Activated CD4-positive, alpha-beta T cell treated with anti-CD3 and anti-CD28 coated beads for 36 hours (primary cell): Measurements from ENCODE around the gene DAPK3. TPM values are rescaled to one million over a fixed set of nuclear protein-coding genes. Genes with fewer than 3 reads are reported as not detected.
"Not testable (repeated sequence)": the region's sequence is repeated elsewhere in the genome, so short reads cannot be mapped to it uniquely, and the experiment has no call there.

Experiments used
- ATAC-seq: fragments of 200-7000 bp; cut with Tn5 transposase; one replicate; pipeline ENCODE4 v1.10.0; 2021; ENCODE audit warnings: mild to moderate bottlenecking, moderate library complexity
- CTCF ChIA-PET: fragments of 350-600 bp; sonication (Branson Sonifier 250); formaldehyde crosslinking; loops from one replicate; lab custom pipeline; 2021; ENCODE audit warnings: antibody characterized with exemption; lab: Charles Lee
- POLR2A ChIA-PET: fragments of 350-600 bp; sonication (Branson Sonifier 250); formaldehyde crosslinking; loops from one replicate; lab custom pipeline; 2021; ENCODE audit warnings: antibody characterized with exemption, inconsistent platforms; lab: Charles Lee
- DNase-seq: peaks from one replicate; pipeline ENCODE4 v3.0.0-alpha.2; 2020
- H3K27ac Mint-ChIP-seq: one replicate; pipeline ENCODE4 v1.8.0; 2021; ENCODE audit warnings: mixed read lengths
- H3K27me3 Mint-ChIP-seq: one replicate; pipeline ENCODE4 v1.8.0; 2021; ENCODE audit warnings: mixed read lengths
- H3K36me3 Mint-ChIP-seq: one replicate; pipeline ENCODE4 v1.8.0; 2021; ENCODE audit warnings: low read depth, mixed read lengths
- H3K4me1 Mint-ChIP-seq: one replicate; pipeline ENCODE4 v1.8.0; 2021; ENCODE audit warnings: mixed read lengths
- H3K4me3 Mint-ChIP-seq: one replicate; pipeline ENCODE4 v1.8.0; 2021; ENCODE audit warnings: mild to moderate bottlenecking, moderate library complexity, mixed read lengths
- H3K9me3 Mint-ChIP-seq: one replicate; pipeline ENCODE4 v1.8.0; 2021; ENCODE audit warnings: low read depth, mixed read lengths
- intact Hi-C, 2 experiments: fragments of 100-400 bp; cut with DNase I in 1 of 2; cut with micrococcal nuclease in 1 of 2; formaldehyde crosslinking; loops; one replicate each; pipeline versions ENCODE4 v1.14.2 to v1.15.1; 2022 to 2024; cut with DNase I, micrococcal nuclease
- total RNA-seq, 2 experiments: library from RNA; stranded (reverse); gene quantifications; one replicate each; pipeline ENCODE4 v1.2.3, GENCODE V29; 2021

DAPK3 gene
- total RNA-seq, 2 experiments from 2014 or later: 26.7 to 27.6 TPM

DNA sequence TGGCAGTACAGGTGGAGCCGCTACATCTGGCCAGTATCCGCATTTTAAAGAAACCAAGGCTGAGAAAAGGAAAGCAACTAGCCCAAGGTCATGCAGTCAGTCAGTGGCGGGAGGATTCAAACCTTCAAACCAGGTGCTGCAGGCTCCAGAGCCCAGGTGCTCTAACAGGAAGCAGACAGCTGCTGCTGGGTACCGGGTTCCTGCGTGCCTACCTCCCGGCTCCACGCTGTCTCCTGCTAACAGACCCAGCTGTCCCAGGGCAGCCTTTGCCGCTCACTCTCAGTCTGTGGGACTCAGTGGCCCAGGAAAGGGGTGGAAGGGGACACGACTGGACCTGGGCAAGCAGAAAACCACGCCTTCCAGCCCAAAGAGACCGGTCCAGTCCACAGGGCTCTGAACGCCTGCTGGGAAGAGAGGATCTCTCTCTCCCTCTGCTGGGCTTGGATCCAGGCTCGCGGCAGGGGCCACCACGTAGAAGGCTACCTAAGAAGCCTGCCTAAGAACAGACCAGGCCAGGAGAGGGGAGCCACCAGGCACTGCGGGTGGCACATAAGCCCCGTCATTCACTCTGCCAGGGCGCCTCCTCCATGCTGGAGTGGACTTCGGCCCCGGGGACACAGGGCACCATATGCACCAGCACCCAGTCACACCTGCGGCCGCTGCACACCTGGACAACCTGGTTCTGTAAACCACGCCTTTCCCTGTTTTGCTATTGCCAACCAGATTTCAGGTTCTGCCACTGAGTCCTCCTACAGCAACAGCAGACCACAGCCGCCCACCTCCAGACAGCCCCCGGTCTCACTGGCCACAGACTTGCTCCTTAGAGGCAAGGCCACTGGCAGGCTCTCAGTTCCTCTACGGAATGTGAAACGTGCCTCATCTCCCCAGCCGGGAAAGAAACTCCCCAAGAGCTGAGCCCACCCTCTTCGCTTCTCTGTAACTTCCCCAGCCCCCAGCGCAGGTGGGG, 4.6 kb downstream of the DAPK3 start:
- H3K27ac Mint-ChIP-seq: no peak overlapping the region
- POLR2A ChIA-PET: interaction anchor here (0.6 kb wide), 1 partner anchor 145 kb away, joined by 3 read pairs; no protein-coding TSS in a partner anchor

DNA sequence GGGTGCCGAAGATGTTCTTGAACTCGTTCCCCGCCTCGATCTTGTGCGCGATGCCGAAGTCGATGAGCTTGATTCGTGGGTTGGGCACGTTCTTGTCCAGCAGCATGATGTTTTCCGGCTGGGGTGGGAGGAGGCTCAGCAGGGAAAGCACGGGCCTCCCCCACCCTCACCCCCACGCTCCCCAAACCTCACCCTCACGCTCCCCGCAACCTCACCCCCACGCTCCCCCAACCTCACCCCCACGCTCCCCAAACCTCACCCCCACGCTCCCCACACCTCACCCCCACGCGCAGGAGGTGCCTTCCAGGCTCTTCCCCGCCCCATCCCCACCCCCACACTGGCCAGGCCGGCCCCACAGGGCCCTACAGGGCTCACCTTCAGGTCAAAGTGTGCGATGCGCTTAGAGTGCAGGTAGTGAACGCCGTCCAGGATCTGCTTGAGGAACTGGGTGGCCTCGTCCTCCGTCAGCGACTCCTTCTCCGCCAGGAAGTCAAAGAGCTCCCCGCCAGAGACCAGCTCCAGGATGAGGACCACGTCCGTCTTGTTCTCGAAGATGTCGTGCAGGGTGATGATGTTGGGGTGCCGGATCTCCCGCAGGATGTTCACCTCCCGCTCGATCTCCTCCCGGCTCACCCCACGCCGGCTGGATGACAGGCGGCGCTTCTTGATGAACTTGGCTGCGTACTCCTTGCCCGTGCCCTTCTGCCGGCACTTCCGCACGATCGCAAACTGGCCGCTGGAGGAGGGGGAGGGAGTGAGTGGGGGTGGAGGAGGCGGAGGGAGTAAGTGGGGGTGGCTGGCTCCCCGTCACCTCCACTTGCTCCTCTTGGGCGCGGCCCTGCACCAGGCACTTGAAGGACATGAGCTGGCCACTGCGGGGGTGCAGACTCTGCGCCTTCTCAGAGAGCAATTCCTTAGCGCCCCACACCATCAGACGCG, 6.4 kb downstream of the DAPK3 start:
- Mint-ChIP-seq H3K4me3 (no peak overlapping the region), H3K9me3 (no peaks in the 10 kb centered on the region), H3K27me3 (no peaks in the 10 kb centered on the region), H3K4me1 (peaks cover 8% of the 10 kb centered on the region), H3K36me3 (peaks cover 32% of the 10 kb centered on the region), H3K27ac (no peak overlapping the region)
- intact Hi-C loops: no loop called here
- ChIA-PET CTCF (no interaction called here), POLR2A (no interaction called here)
- ATAC-seq (no peak), DNase-seq (no peak)

More for the DNA sequence above, 4.6 kb downstream of the DAPK3 start:
- H3K4me1 Mint-ChIP-seq: peaks cover 21% of the 10 kb centered on the region
- no peak for DNase-seq
- H3K4me3 Mint-ChIP-seq: no peak overlapping the region
- no peaks in the 10 kb centered on the region for H3K27me3 Mint-ChIP-seq
- ATAC-seq: no peak
- intact Hi-C loops: no loop called here
- CTCF ChIA-PET: no interaction called here
- no peaks in the 10 kb centered on the region for H3K9me3 Mint-ChIP-seq
- H3K36me3 Mint-ChIP-seq: peaks cover 24% of the 10 kb centered on the region

DNA sequence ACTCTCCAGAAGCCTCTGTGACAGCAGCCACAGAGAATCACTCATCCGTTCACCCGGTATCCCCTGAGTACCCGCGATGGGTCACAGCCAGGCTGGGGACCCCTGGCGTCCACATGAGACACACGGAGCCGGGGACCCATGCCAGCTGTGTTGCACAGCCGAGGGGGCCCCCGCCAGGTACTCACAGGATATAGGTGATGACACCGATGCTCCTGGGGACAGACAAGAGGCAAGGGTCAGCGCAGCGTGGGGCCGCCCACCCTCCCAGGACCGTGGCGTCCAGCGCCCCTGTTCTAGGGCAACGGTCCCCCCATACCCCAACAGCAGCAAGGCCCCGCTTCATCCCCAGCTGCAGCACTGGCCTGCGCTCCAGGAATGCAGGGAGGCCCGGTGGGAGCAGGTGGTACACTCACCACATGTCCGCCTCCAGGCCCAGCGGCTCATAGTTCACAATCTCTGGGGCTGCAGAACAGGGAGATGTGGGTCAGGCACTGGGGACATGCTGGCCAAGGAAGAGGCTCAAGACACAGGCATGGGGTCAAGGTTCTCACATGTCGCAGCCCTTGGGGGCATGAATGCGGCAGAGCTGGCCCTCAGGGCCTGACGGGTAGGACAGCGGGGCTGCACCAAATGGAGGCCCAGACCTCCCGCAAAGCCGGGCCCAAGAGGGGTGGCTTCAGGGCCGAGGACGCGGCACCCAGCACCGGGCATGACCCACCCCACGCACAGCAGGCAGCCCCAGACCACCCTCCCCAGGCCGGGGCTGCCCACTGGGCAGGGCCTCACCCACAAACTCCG, 7.2 kb downstream of the DAPK3 start:
- H3K4me1 Mint-ChIP-seq: no peaks in the 10 kb centered on the region
- intact Hi-C loops: no loop called here
- ATAC-seq (no peak), DNase-seq (no peak)
- H3K36me3 Mint-ChIP-seq: peaks cover 29% of the 10 kb centered on the region
- POLR2A ChIA-PET: no interaction called here
- no peak overlapping the region for H3K27ac Mint-ChIP-seq
- CTCF ChIA-PET: no interaction called here
- H3K27me3 Mint-ChIP-seq: no peaks in the 10 kb centered on the region
- H3K4me3 Mint-ChIP-seq: no peak overlapping the region
- H3K9me3 Mint-ChIP-seq: no peaks in the 10 kb centered on the region

DNA sequence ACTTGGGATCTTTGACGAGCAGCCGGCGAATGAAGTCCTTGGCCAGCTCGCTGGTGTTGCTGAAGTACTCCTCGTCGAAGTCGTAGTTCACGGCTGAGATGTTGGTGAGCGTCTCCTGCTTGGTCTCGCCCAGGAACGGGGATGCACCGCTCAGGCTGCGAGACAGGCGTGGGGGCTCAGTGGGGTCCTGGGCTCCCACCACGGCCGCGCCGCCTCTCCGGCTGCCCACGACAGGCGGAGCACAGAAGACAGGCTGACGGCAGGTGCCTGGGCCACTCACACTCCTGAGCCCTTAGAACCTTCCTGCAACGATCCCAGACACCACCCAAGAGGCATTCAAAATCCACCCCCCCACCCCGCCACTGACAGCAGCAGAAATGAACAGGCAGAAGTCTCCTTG, 9.9 kb downstream of the DAPK3 start:
- Mint-ChIP-seq H3K27ac (no peak overlapping the region), H3K27me3 (no peaks in the 10 kb centered on the region), H3K9me3 (no peaks in the 10 kb centered on the region), H3K36me3 (peaks cover 20% of the 10 kb centered on the region), H3K4me3 (no peak overlapping the region), H3K4me1 (no peaks in the 10 kb centered on the region)
- POLR2A ChIA-PET: no interaction called here
- no peak for ATAC-seq
- intact Hi-C loops: no loop called here
- DNase-seq: no peak
- CTCF ChIA-PET: no interaction called here

DNA sequence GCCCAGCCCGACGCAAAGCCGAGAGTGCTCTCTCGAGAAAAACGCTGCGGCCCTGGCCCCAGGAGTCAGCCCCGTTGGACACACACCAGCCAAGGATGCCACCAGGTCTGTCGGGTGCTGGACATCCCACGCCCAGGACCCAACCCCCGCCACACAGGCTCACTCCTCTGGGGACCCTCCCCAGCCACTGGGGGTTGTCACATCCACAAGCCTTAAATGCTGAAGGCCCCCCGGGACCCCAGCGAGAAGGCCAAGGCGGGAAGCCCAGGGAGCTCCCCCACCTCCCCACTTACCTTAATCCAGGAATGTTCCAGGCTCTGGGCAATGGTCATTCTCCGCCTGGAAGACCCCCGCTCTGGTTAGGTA, 11.2 kb downstream of the DAPK3 start:
- intact Hi-C loops: no loop called here
- H3K4me3 Mint-ChIP-seq: no peak overlapping the region
- no peaks in the 10 kb centered on the region for H3K9me3 Mint-ChIP-seq
- no peaks in the 10 kb centered on the region for H3K4me1 Mint-ChIP-seq
- ChIA-PET POLR2A (no interaction called here), CTCF (interaction anchor here (1.2 kb wide), 1 partner anchor 9 kb away, joined by 3 read pairs; no protein-coding TSS in a partner anchor)
- no peak for ATAC-seq
- H3K27me3 Mint-ChIP-seq: no peaks in the 10 kb centered on the region
- no peak for DNase-seq
- H3K36me3 Mint-ChIP-seq: peaks cover 17% of the 10 kb centered on the region
- H3K27ac Mint-ChIP-seq: no peak overlapping the region

- Mint-ChIP-seq H3K27me3 (no peaks in the 10 kb centered on the region), H3K36me3 (peaks cover 16% of the 10 kb centered on the region), H3K9me3 (no peaks in the 10 kb centered on the region), H3K27ac (no peak overlapping the region), H3K4me3 (no peak overlapping the region), H3K4me1 (no peaks in the 10 kb centered on the region)
- ChIA-PET CTCF (interaction anchor here (1.2 kb wide), 1 partner anchor 9 kb away, joined by 3 read pairs; no protein-coding TSS in a partner anchor), POLR2A (interaction anchor here (0.5 kb wide), 1 partner anchor 499 kb away, joined by 3 read pairs; no protein-coding TSS in a partner anchor)
- intact Hi-C loops: no loop called here
- no peak for ATAC-seq
- no peak for DNase-seq
Measured at GRCh38 chr19:3958836-3959765, 11.8 kb downstream of the DAPK3 start.

GRCh38 chr19:3955688-3956087, 15.2 kb downstream of the DAPK3 start:
- POLR2A ChIA-PET: no interaction called here
- H3K4me1 Mint-ChIP-seq: peaks cover 3% of the 10 kb centered on the region

GRCh38 chr19:3955276-3955675, 15.6 kb downstream of the DAPK3 start:
- H3K27ac Mint-ChIP-seq, DNase-seq, H3K36me3 Mint-ChIP-seq, H3K4me3 Mint-ChIP-seq, H3K9me3 Mint-ChIP-seq, H3K4me1 Mint-ChIP-seq, intact Hi-C loops, H3K27me3 Mint-ChIP-seq, POLR2A ChIA-PET, ATAC-seq: not testable (repeated sequence)
- CTCF ChIA-PET: interaction anchor here (1.1 kb wide), 1 partner anchor 30 kb away, joined by 3 read pairs; the partner anchor contains the start of gene EEF2

More at GRCh38 chr19:3955688-3956087, 15.2 kb downstream of the DAPK3 start:
- Mint-ChIP-seq H3K4me3 (no peak overlapping the region), H3K27ac (no peak overlapping the region), H3K27me3 (no peaks in the 10 kb centered on the region), H3K36me3 (peaks cover 4% of the 10 kb centered on the region), H3K9me3 (no peaks in the 10 kb centered on the region)
- CTCF ChIA-PET: no interaction called here
- DNase-seq (no peak), ATAC-seq (no peak)
- intact Hi-C loops: no loop called here

DNA sequence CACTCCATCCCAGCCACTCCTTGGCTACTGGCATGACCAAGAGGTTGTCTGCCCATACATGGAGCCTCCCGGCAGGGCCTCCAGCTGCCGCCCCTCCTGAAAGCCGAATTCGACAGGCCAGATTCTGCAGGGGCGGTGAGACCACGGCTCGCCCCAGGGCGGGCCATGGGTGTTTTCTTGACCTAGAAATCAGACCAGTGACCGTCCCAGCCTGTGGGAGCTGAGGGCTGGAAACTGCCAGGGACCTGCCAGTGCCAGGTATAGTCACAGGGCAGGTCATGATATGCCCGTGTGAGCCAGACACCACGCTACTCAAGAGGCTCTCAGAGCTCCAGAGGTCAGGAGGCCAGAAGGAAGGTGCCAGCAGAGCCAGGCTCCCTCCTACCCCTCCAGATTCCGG, 16.8 kb downstream of the DAPK3 start:
- ATAC-seq (no peak), DNase-seq (no peak)
- intact Hi-C loops: no loop called here
- CTCF ChIA-PET: interaction anchor here (1.1 kb wide), 1 partner anchor 31 kb away, joined by 3 read pairs; the partner anchor contains the start of gene EEF2
- peaks cover 3% of the 10 kb centered on the region for H3K4me1 Mint-ChIP-seq
- H3K27ac Mint-ChIP-seq: no peak overlapping the region
- POLR2A ChIA-PET: no interaction called here
- H3K4me3 Mint-ChIP-seq: no peak overlapping the region
- no peaks in the 10 kb centered on the region for H3K27me3 Mint-ChIP-seq
- no peaks in the 10 kb centered on the region for H3K9me3 Mint-ChIP-seq
- H3K36me3 Mint-ChIP-seq: no peaks in the 10 kb centered on the region

DNA sequence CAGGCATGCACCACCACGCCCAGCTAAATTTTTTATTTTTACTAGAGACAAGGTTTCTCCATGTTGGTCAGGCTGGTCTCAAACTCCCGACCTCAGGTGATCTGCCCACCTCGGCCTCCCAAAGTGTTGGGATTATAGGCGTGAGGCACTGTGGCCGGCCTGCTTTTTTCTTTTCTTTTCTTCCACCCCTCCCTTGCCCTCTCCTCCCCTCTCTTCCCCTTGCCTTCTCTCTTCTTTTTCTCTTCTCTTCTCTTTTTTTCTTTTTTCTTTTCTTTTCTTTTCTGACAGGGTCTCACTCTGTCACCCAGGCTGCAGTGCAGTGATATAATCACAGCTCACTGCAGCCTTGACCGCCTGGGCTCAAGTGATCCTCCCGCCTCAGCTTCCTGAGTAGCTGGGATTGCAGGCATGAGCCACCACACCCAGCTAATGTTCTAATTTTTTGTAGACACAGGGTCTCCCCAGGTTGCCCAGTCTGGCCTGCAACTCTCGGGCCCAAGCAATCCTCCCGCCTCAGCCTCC, 18.1 kb downstream of the DAPK3 start:
- POLR2A ChIA-PET, H3K4me1 Mint-ChIP-seq: not testable (repeated sequence)
- CTCF ChIA-PET: interaction anchor here (0.5 to 0.8 kb wide), 2 partner anchors 35 to 187 kb away, joined by 3 read pairs; no protein-coding TSS in a partner anchor

More for the DNA sequence above, 18.1 kb downstream of the DAPK3 start:
- H3K4me3 Mint-ChIP-seq, DNase-seq, H3K27ac Mint-ChIP-seq, ATAC-seq, H3K27me3 Mint-ChIP-seq, intact Hi-C loops, H3K36me3 Mint-ChIP-seq, H3K9me3 Mint-ChIP-seq: not testable (repeated sequence)
